IPS-20b (cell line): ENCODE data around the gene ARGLU1.
A peak's percentile ranks its signal among the peaks of the same experiment; 100 is the strongest.

Source experiments
- H3K27ac ChIP-seq: one replicate; pipeline ENCODE4 v1.5.1; 2013; ENCODE audit warnings: low read length
- H3K27me3 ChIP-seq: 2 replicates; pipeline ENCODE4 v1.6.1; 2013; ENCODE audit warnings: mild to moderate bottlenecking, low read length, inconsistent platforms; ENCODE audit not compliant: insufficient read depth
- H3K36me3 ChIP-seq: 2 replicates; pipeline ENCODE4 v1.6.1; 2013; ENCODE audit warnings: low read depth, mild to moderate bottlenecking, inconsistent platforms, low read length, moderate library complexity; ENCODE audit not compliant: insufficient read depth
- H3K4me1 ChIP-seq: 2 replicates; pipeline ENCODE4 v1.6.1; 2013; ENCODE audit warnings: mild to moderate bottlenecking, control low read depth, inconsistent platforms, low read length, moderate library complexity; ENCODE audit not compliant: insufficient read depth
- H3K4me3 ChIP-seq: 2 replicates; pipeline ENCODE4 v1.5.1; 2013; ENCODE audit warnings: mild to moderate bottlenecking, low read length, inconsistent platforms
- H3K9ac ChIP-seq: 2 replicates; pipeline ENCODE4 v1.6.1; 2013; ENCODE audit warnings: low read depth, mild to moderate bottlenecking, inconsistent platforms, low read length, moderate library complexity
- H3K9me3 ChIP-seq: 2 replicates; pipeline ENCODE4 v1.6.1; 2013; ENCODE audit warnings: mild to moderate bottlenecking, low read depth, low read length, inconsistent platforms; ENCODE audit not compliant: insufficient read depth

The ARGLU1 gene

GRCh38 chr13:106586648-106587166 lies 18.8 kb upstream of the ARGLU1 start:
- H3K36me3 ChIP-seq, result no peaks in the 10 kb centered on the region
- no peak overlapping the region for H3K9ac ChIP-seq
- no peaks in the 10 kb centered on the region for H3K27me3 ChIP-seq
- H3K4me3 ChIP-seq, result no peak overlapping the region
- no peak overlapping the region for H3K27ac ChIP-seq
- peaks cover 30% of the 10 kb centered on the region for H3K9me3 ChIP-seq
- no peaks in the 10 kb centered on the region for H3K4me1 ChIP-seq

GRCh38 chr13:106581225-106581624 lies 13.3 kb upstream of the ARGLU1 start:
- no peaks in the 10 kb centered on the region for H3K4me1 ChIP-seq
- H3K9me3 ChIP-seq, result peaks cover 21% of the 10 kb centered on the region
- H3K9ac ChIP-seq, result no peak overlapping the region

GRCh38 chr13:106575896-106576295 lies 8.0 kb upstream of the ARGLU1 start:
- no peaks in the 10 kb centered on the region for H3K27me3 ChIP-seq
- no peak overlapping the region for H3K4me3 ChIP-seq
- no peak overlapping the region for H3K9ac ChIP-seq
- no peaks in the 10 kb centered on the region for H3K36me3 ChIP-seq
- H3K9me3 ChIP-seq, result no peaks in the 10 kb centered on the region
- no peaks in the 10 kb centered on the region for H3K4me1 ChIP-seq
- no peak overlapping the region for H3K27ac ChIP-seq

More at GRCh38 chr13:106581225-106581624, 13.3 kb upstream of the ARGLU1 start:
- Histone ChIP-seq H3K27ac (no peak overlapping the region), H3K27me3 (no peaks in the 10 kb centered on the region), H3K4me3 (no peak overlapping the region), H3K36me3 (no peaks in the 10 kb centered on the region)

DNA sequence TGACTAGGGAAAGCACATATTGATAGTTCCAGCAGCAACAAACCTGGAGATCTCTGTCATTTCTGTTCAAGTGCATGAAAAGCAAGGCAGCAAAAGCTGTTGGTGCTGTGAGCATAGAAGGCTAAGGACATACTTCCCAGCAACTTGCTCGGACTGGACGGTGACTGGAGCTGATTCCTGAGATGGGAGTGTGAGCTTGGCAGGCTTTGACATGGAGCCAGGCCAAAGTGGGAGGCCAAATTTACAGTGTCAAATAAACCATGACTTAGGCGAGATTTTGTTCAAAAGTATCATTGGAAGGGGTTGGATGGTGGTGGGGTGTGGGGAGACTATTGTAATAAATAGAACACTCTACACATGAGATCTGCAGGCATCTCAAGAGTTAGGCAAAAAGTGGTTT lies 5.9 kb upstream of the ARGLU1 start:
- Histone ChIP-seq H3K27ac (no peak overlapping the region), H3K9ac (no peak overlapping the region)

DNA sequence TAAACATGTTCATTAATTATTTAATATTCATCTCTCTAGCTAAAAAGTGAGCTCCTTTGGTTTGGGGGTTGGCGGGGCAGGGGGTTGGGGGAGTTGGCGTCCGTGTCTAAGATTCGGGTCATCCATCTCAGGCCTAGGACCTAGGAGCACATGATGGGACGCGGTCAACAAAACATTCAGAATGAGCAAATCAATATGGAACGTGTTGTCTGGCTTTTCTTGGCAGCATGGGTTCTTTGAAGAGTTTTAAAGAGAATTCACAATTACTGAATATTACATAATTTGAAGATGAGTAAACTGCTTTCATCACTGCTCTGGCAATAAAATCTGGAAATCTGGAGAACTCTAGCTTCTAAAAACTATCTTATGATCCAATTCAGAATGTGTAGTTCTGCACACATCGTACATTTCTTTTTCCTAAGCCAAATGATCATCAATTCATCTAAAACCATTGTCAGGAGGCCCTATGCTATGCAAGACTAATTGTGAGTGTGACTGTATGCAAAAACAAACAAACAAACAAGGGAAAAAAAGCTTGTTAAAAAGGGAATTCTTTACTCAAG lies 5.4 kb upstream of the ARGLU1 start:
- Histone ChIP-seq H3K9me3 (no peaks in the 10 kb centered on the region), H3K36me3 (no peaks in the 10 kb centered on the region), H3K9ac (no peak overlapping the region), H3K4me3 (no peak overlapping the region), H3K27me3 (no peaks in the 10 kb centered on the region), H3K27ac (no peak overlapping the region), H3K4me1 (peaks cover 9% of the 10 kb centered on the region; the same call in 1 of the 2 replicates)

More for the DNA sequence above, 5.9 kb upstream of the ARGLU1 start:
- Histone ChIP-seq H3K4me3 (no peak overlapping the region), H3K36me3 (no peaks in the 10 kb centered on the region), H3K9me3 (no peaks in the 10 kb centered on the region), H3K4me1 (peaks cover 9% of the 10 kb centered on the region; the same call in 1 of the 2 replicates), H3K27me3 (no peaks in the 10 kb centered on the region)

- Histone ChIP-seq H3K9ac (peak overlapping the region; percentile 15; the same call in 1 of the 2 replicates), H3K9me3 (no peaks in the 10 kb centered on the region), H3K36me3 (no peaks in the 10 kb centered on the region), H3K4me3 (peak overlapping the region; percentile 48), H3K27ac (no peak overlapping the region), H3K4me1 (peaks cover 17% of the 10 kb centered on the region), H3K27me3 (no peaks in the 10 kb centered on the region)
Measured at GRCh38 chr13:106570299-106570852, 2.4 kb upstream of the ARGLU1 start.

- H3K36me3 ChIP-seq, result no peaks in the 10 kb centered on the region
- peak overlapping the region; percentile 15; the same call in 1 of the 2 replicates for H3K9ac ChIP-seq
- H3K27ac ChIP-seq, result no peak overlapping the region
- peaks cover 27% of the 10 kb centered on the region for H3K4me1 ChIP-seq
- peak overlapping the region; percentile 90 for H3K4me3 ChIP-seq
- H3K27me3 ChIP-seq, result no peaks in the 10 kb centered on the region
- H3K9me3 ChIP-seq, result no peaks in the 10 kb centered on the region
Measured at GRCh38 chr13:106569233-106570095, 1.5 kb upstream of the ARGLU1 start.

- peak overlapping the region; percentile 90 for H3K4me3 ChIP-seq
- peaks cover 36% of the 10 kb centered on the region for H3K4me1 ChIP-seq
- H3K36me3 ChIP-seq, result no peaks in the 10 kb centered on the region
- H3K27ac ChIP-seq, result peak overlapping the region; percentile 43
- no peaks in the 10 kb centered on the region for H3K27me3 ChIP-seq
- peak overlapping the region; percentile 93; the same call in 1 of the 2 replicates for H3K9ac ChIP-seq
- no peaks in the 10 kb centered on the region for H3K9me3 ChIP-seq
Measured at GRCh38 chr13:106568299-106569003, 514 bp upstream of the ARGLU1 start.

DNA sequence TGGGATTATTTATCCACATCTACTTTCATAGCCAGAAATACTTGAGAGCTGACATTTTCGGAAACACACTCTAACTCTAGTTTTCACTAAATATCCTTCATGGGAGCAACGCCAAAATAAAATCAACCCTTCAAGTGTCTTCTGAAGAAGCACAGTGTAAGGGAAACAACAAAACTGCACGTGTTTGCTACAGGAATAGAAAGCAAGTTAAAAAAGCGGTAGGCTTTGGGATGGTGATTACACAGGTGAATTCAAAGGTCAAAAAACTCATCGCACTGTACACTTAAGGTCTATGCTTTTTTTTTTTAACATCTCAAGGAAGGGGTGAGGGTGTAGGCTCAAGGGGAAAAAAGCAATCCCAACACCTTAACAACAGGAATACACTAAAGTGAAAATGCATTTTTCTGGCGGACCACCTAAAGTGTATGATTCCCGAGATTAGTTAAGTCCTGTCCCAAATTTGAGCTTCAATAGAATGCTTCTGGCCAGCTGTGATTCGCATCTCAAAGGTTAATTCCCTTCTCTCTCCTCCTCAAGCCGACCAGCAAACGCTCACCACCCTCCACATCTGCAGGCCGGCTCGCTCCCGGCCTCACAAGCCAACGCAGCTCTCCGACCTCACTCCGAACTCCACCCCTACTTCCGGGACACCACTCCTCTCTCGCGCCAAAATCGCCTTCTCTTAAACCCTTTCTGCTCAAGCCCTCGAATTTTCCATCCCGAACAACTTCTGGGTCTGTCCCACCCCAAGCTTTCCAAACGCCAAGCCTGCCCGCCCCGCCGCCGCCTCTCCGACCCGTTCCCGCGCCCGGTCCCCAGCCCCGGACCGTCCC lies 1.1 kb downstream of the ARGLU1 start:
- no peaks in the 10 kb centered on the region for H3K36me3 ChIP-seq
- peak overlapping the region; percentile 93 for H3K9ac ChIP-seq
- peak overlapping the region; percentile 86 for H3K27ac ChIP-seq
- H3K27me3 ChIP-seq, result no peaks in the 10 kb centered on the region
- peak overlapping the region; percentile 90 for H3K4me3 ChIP-seq
- H3K4me1 ChIP-seq, result peaks cover 44% of the 10 kb centered on the region
- H3K9me3 ChIP-seq, result no peaks in the 10 kb centered on the region

DNA sequence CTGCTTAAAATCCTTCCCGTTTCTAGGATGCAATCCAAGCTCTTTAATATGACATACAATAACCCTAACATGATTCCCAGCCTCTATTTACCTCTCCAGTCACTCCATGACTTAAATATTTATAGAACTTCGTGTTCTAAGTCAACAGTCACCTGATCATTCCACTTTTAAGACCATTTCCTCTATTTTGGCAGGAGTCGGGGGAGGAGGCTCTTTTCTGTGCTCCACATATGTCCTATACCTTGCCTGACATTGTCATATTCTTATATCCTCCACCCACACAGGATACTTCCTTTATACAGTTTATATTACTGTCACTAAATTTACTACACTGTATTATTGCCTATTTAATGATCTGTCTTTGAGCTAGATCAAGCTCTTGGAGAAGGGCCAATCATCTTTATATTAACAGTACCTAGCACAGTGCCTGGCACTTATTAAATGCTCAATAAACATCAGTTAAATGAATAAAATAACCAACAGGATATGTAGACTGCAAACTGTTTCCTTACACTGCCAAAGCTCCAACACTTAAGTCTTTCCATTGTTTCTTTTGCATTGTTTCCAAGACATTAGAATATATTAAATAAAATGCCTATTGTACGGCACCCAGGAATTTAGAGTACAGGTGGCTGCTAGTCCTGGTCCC lies 2.7 kb downstream of the ARGLU1 start:
- Histone ChIP-seq H3K36me3 (no peaks in the 10 kb centered on the region), H3K4me3 (peak overlapping the region; percentile 90), H3K9ac (peak overlapping the region; percentile 93; the same call in 1 of the 2 replicates), H3K27me3 (no peaks in the 10 kb centered on the region), H3K27ac (no peak overlapping the region), H3K4me1 (peaks cover 49% of the 10 kb centered on the region), H3K9me3 (no peaks in the 10 kb centered on the region)
